HL-60 (cell line): ENCODE measurements around the gene S1PR1.
"Not testable (repeated sequence)": the region's sequence is repeated elsewhere in the genome, so short reads cannot be mapped to it uniquely, and the experiment has no call there.

Source experiments
- DNase-seq, 2 experiments: peaks; one replicate each; pipeline ENCODE4 v3.0.0-alpha.2; 2010 to 2020; ENCODE audit warnings: low read depth in 1 of 2, low spot score in 1 of 2
- H3K27ac ChIP-seq: fragments of 250-450 bp; sonication (Bioruptor Pico); replicated peaks from 2 replicates; pipeline ENCODE4 v1.5.1; 2020; ENCODE audit warnings: mild to moderate bottlenecking, moderate library complexity
- H3K27me3 ChIP-seq: fragments of 250-450 bp; sonication (Bioruptor Pico); 2 replicates; pipeline ENCODE4 v1.5.1; 2021; ENCODE audit warnings: mild to moderate bottlenecking, moderate library complexity; ENCODE audit not compliant: insufficient read depth, poor library complexity, severe bottlenecking
- H3K4me3 ChIP-seq: replicated peaks from 2 replicates; pipeline ENCODE4 v1.5.1; 2011; ENCODE audit warnings: mild to moderate bottlenecking, control low read depth, low read length; ENCODE audit not compliant: insufficient read depth
- GABPA ChIP-seq: IDR thresholded peaks from 2 replicates; pipeline ENCODE4 v1.6.1; 2012; ENCODE audit warnings: low read depth
- POLR2AphosphoS5 ChIP-seq: IDR thresholded peaks from 2 replicates; pipeline ENCODE4 v1.6.1; 2012; ENCODE audit warnings: low read depth
- SPI1 ChIP-seq: IDR thresholded peaks from 2 replicates; pipeline ENCODE4 v1.6.1; 2012; ENCODE audit warnings: low read depth, mild to moderate bottlenecking, borderline replicate concordance
- TF ChIP-seq, protein P1 (sequence below): IDR thresholded peaks from 2 replicates; pipeline ENCODE4 v1.6.1; 2012; ENCODE audit warnings: low read depth; ENCODE audit not compliant: insufficient replicate concordance
- TF ChIP-seq, protein P2 (sequence below): IDR thresholded peaks from one replicate; pipeline ENCODE4 v1.5.1; 2011; ENCODE audit warnings: low read length, control low read depth, inconsistent platforms; ENCODE audit not compliant: insufficient read depth

Gene S1PR1

DNA sequence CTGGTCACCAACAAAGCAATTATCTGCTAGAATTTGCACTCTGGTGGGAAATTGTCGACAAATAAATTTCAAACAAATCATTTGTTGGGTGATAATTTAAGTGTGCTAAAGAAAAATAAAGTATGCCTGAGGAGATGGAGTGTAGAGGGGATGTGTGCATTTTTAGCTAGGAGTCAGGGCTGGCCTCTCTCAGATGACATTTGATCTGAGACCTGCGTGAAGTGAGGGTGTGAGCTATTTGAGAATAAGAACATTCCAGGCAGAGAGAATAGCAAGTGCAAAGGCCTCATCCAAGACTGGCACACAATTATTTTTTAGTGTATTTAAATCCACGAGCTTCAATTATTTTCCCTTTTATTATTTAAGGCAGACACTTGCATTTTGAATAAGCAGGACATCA is 19.7 kb upstream of the S1PR1 start:
- Histone ChIP-seq H3K27me3 (no peaks in the 10 kb centered on the region), H3K27ac (no peak overlapping the region), H3K4me3 (no peak overlapping the region)
- TF ChIP-seq GABPA (no peak), POLR2AphosphoS5 (no peak), SPI1 (no peak)
- TF ChIP-seq, protein P1, sequence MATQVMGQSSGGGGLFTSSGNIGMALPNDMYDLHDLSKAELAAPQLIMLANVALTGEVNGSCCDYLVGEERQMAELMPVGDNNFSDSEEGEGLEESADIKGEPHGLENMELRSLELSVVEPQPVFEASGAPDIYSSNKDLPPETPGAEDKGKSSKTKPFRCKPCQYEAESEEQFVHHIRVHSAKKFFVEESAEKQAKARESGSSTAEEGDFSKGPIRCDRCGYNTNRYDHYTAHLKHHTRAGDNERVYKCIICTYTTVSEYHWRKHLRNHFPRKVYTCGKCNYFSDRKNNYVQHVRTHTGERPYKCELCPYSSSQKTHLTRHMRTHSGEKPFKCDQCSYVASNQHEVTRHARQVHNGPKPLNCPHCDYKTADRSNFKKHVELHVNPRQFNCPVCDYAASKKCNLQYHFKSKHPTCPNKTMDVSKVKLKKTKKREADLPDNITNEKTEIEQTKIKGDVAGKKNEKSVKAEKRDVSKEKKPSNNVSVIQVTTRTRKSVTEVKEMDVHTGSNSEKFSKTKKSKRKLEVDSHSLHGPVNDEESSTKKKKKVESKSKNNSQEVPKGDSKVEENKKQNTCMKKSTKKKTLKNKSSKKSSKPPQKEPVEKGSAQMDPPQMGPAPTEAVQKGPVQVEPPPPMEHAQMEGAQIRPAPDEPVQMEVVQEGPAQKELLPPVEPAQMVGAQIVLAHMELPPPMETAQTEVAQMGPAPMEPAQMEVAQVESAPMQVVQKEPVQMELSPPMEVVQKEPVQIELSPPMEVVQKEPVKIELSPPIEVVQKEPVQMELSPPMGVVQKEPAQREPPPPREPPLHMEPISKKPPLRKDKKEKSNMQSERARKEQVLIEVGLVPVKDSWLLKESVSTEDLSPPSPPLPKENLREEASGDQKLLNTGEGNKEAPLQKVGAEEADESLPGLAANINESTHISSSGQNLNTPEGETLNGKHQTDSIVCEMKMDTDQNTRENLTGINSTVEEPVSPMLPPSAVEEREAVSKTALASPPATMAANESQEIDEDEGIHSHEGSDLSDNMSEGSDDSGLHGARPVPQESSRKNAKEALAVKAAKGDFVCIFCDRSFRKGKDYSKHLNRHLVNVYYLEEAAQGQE, result no peak
- TF ChIP-seq, protein P2, sequence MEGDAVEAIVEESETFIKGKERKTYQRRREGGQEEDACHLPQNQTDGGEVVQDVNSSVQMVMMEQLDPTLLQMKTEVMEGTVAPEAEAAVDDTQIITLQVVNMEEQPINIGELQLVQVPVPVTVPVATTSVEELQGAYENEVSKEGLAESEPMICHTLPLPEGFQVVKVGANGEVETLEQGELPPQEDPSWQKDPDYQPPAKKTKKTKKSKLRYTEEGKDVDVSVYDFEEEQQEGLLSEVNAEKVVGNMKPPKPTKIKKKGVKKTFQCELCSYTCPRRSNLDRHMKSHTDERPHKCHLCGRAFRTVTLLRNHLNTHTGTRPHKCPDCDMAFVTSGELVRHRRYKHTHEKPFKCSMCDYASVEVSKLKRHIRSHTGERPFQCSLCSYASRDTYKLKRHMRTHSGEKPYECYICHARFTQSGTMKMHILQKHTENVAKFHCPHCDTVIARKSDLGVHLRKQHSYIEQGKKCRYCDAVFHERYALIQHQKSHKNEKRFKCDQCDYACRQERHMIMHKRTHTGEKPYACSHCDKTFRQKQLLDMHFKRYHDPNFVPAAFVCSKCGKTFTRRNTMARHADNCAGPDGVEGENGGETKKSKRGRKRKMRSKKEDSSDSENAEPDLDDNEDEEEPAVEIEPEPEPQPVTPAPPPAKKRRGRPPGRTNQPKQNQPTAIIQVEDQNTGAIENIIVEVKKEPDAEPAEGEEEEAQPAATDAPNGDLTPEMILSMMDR, result no peak
- no peak for DNase-seq

DNA sequence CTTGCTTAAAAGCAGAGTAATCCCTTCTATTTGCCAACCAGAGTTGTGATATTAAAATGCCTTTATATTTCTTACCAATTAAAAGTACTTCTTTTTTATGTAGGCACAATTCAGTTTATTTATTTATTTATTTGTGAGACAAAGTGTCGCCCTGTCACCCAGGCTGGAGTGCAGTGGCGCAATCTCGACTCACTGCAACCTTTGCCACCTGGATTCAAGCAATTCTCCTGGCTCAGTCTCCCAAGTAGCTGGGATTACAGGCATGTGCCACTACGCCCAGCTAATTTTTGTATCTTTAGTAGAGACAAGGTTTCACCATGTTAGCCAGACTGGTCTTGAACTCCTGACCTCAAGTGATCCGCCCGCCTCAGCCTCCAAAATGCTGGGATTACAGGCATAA is 17.9 kb upstream of the S1PR1 start:
- not testable (repeated sequence) for H3K27me3 ChIP-seq, H3K27ac ChIP-seq, H3K4me3 ChIP-seq, DNase-seq

DNA sequence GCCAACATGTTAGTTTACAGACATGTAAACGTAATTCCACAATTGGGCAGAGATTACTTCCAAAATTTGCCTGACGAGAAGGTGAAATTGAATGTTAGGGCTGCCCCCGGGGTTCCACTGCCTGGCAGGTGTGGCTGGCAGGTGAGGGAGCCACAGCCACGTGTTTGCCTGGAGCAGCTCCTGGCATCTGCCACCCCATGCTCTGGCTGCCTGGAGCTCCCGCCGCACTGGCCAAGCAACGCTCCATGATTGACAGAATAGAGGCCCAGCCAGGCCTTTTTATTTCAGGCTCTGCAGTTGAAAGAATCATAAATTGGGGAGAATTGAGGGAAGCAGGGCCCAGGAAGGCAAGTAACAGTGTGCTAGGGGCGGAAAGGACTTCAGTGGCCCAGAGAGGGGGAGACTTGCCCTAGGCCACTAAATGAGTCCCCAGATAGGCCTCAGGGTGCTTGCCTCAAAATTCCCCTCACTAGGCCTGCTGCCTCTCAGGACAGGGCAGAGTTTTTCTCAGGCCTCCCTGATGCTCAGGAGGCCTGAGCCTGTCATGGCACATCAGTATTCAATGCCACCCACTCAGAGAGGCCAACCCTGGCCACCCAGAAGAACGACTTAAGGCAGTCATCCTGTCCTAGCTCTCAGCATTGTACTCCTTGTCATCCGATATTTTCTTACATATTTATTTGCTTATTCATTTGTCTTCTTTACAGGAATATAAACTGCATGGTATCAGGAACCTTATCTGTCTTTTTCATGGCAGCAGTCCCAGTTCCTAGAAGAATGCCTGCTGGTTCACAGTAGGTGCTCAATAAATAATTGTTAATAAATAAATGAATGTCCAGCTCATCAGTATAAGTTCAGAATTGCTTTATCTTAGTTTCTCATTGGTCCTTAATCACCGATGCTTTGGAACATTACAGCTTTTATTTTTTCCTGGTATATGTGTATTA is 16.6 kb upstream of the S1PR1 start:
- TF ChIP-seq SPI1 (no peak), GABPA (no peak), POLR2AphosphoS5 (no peak)
- TF ChIP-seq, protein P2, result no peak
- TF ChIP-seq, protein P1, result no peak
- Histone ChIP-seq H3K4me3 (no peak overlapping the region), H3K27me3 (no peaks in the 10 kb centered on the region), H3K27ac (no peak overlapping the region)
- no peak for DNase-seq

DNA sequence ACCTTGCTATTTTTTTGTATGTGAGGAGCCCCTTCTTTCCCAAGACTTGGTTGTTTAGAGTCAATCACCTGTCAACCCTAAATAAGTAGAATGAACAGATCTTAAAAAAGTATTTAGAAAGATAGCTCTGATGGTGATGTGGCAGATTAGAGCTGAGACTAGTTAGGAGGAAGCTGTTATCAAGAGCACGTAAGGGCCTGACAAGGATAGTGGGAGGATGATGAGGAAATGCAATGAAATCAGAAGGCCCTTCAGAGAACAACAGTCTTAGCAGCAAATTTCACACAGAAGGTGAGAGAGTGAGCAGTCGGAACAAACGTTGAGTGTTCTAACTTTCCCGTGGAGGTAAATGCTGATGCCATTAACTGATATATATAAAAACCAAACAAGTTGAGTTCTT is 15.9 kb upstream of the S1PR1 start:
- no peak for DNase-seq
- Histone ChIP-seq H3K27ac (no peak overlapping the region), H3K27me3 (no peaks in the 10 kb centered on the region), H3K4me3 (no peak overlapping the region)
- no peak for TF ChIP-seq GABPA
- TF ChIP-seq SPI1, result 0 out of 2 replicates have a peak, but pooled peaks have one; percentile 1
